Measurements from ENCODE around the gene BEX3.

DNA sequence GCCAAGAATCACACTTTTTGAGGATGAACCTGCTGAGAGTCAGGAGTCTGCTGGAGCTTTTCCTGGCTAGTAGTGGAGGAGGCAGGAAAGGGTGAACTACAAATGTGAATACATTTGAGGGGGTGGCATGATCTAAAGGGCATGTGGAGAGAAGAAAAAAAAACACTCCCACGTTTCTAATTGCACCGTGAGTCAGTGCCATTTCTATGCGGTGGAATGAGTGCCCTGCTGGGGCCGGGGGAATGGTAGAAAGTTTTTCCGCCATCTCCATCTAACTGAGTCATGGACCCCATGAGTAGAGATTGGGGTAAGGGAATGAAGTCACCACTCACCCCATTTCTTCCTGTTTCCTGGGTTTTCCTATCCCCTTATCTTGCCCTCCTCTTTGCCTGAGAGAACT is 19.8 kb downstream of the BEX3 start:
- TF ChIP-seq POLR2A (IDR thresholded peaks at IDR 0.05) (no peak), CTCF (IDR thresholded peaks at IDR 0.05) (no peak)
